Muscle of back (tissue), 11 donors: ENCODE results near the gene TPCN2. TPM values are rescaled to one million over a fixed set of nuclear protein-coding genes. Genes with fewer than 3 reads are reported as not detected.

ENCODE experiments used
- DNase-seq, 3 donors: peaks; one replicate each; pipeline versions ENCODE4 v3.0.0 to v3.0.0-alpha.2; 2013
- polyA plus RNA-seq, 10 donors: library from polyadenylated mRNA; unstranded; fragments of 120-200 nt; gene quantifications; one replicate each; pipeline ENCODE4 v1.2.1, GENCODE V29; 2013; ENCODE audit not compliant: insufficient read length in 10 of 10

The TPCN2 gene
- polyA plus RNA-seq, 10 donors, result 5.8 to 10.4 (median 7.7) TPM

- no peak for DNase-seq
These were observed 63.2 kb downstream of the TPCN2 start for GRCh38 chr11:69111624-69112542.

- DNase-seq, result no peak
These were observed 64.5 kb downstream of the TPCN2 start for GRCh38 chr11:69113226-69113625.

GRCh38 chr11:69113646-69114340 is 65.1 kb downstream of the TPCN2 start:
- DNase-seq, result no peak

DNA sequence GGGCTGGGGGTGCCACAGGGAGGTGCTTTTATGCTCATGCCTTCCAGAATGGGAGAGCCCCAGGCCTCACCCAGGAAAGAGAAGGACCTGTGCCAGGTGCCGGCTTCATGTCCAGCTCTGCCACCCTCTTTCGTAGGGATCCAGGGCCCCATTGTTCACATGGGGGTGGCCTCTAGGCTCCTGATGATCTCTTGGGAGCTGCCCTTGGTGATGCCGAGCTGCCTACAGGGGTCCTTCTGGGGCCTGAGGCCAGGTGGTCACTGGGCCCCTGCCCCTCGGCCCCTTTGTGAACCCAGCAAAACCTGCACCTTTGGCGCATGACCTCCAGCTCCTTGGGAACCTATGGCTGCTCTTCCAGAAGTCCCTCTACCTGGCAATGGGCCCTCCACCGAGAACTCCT is 65.6 kb downstream of the TPCN2 start:
- no peak for DNase-seq

DNA sequence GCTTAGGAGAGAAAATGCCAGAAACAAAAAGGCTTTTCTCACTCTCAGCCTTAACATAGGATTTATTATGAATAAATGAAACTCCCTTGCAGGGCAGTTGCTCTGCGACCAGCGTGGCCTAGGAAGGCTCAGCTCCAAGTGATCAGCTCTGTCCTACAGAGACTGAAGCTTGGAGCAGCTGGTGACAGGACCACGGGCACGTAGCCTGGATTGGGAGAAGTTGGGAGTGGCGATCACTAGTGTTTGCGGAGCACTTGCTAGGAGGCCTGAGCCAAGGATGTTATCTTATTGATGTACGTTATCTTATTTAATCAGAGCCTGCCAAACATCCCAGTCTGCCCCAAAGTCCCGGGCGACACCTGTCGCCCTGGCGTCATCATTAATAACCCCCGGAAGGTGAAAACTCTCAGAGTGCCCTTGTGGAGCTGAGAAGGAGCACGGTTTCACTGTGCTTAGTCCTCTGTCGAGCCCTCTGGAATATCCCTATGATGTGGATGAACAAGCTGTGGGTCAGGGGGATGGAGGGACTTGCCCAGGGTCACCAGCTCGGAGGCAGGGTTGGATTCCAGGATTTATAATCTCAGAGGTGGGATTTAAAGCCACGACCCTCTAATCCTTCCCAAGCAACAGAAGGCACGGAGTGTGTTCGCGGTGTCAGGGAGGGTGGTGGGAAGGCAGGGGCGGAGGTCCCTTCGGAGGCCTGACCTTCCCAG is 66.2 kb downstream of the TPCN2 start:
- DNase-seq, result no peak

- DNase-seq, result no peak
These were observed 67.1 kb downstream of the TPCN2 start for GRCh38 chr11:69115586-69116560.

DNA sequence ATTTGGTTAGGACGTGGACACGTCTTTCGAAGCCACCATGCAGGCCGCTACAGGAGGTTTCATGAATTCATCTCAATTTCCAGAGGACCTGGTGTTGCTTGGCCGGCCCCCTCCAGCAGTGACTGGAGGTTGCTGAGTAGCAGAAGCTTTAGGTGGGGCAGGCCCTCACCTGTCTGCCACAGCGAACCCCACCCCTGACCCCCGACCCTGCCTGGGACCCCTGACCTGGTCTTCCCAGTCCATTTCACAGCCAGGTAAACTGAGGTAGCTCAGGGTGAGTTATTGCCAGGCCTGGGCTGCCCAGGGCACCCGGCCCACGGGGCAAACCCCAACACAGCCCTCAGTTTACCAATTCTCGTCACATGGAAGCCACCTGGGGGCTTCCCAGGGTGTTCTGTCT is 67.9 kb downstream of the TPCN2 start:
- DNase-seq, result no peak

DNA sequence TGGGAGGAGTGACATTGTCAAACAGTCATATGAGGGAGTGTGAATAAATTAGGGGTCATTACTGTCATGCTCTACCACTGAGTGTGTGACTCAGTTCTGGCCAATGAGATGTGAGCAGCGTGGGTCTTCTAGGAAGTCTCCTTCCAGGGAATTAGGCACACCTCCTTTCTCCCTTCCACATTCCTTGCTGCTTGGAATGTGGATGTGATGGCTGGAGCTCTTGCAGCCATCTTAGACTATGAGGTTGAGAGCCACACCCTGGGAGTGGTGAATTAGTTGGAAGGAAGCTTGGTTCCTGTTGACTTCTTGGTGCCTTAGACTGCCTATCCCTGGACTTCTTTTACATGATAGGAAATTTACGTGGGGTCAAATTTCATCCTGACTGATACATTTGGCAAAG is 70.5 kb downstream of the TPCN2 start:
- DNase-seq, result no peak

DNA sequence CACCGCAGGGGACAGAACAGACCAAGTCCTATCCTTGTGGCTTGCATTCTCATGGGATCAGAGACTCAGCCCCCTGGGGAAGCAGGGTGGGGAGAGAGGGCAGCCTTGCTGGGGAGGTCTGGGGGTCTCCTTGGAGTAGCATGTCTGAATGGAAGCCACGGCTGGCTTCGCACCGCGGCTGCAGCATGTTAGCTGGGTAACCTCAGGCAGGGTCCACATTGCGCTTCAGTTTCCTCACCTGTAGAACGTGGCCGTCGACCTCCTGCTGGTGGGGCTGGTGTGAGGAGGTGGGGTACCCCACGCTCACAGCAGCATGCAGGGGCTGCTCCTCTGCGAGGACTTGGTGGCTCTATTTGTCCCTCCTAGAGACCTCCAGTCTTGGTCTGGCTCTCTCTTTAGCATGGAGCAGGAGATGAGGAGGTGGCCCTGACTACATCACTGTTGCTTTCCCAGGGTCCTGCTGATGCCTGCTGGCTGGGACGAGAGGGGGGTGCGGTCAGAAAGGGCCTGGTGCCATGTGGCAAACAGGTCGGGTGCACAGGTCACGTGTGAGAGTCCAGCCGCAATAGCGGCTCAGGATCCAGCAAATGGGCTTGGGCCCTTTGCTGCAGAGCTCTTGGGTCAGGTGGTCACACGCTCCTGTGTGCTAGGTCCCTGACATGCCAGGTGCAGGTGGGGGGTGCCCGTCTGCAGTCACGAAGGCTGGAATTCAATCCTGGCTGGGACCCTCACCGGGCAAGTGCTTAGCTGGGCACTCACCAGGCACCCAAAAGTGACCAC is 71.6 kb downstream of the TPCN2 start:
- DNase-seq, result no peak

DNA sequence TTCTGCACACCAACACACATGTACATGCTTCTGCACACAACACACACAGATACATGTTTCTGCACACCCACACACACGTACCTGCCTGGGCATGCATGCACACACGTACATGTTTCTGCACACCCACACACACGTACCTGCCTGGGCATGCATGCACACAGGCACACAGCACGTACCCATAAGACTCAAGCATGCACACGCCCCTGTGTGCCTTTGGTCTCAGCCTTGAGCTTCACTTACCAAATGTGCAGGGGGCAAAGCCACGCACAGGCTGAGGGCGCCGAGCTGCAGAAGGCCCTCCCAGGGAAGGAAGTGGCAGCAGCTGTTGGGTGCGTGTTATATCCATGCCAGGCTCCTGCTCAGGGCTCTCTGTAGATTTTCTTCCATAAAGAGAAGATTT is 72.3 kb downstream of the TPCN2 start:
- DNase-seq, result no peak

- no peak for DNase-seq
These were observed 73.0 kb downstream of the TPCN2 start for GRCh38 chr11:69121621-69122325.

- no peak for DNase-seq
These were observed 73.5 kb downstream of the TPCN2 start for GRCh38 chr11:69122326-69122629.

DNA sequence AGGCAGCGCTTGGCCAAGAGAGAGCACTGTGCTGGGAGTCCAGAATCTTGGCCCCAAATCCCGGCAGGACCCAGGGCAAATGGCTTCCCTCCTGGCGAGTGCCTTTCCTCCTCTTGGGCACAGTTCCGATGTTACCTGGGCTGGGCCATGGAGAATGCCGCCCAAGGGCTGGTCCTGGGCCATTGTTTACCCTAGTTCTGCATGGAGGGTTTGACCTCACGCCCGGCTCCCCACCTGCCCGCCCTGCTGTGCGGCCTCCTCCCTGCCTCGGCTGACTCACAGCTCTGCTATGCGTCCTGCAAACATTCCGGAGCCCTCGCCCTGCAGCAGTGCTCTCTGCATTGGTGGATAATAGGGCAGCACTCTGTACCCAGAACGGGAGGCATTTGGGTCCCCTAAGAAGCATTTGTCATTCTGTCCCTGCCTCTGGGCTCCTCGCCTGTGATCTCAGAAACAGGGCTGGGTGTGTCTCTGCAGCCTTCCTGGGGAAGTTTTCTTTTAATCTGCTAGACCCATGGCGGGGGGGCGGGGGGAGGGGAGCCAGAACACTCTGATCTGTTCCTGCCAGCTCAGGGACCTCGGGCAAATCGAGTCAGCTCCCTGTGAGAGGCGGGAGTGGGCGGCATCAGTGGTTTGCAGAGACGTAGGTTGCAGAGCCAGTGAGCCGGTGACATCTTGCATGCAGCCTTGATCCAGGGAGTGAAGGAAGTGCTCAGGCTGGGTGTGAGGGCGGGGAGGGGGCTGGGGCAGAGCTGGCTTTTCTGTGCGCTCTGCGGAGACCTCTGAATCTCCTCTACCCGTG is 74.1 kb downstream of the TPCN2 start:
- peak; percentile 27 to 46 (median 35) for DNase-seq

GRCh38 chr11:69123593-69124545 is 75.1 kb downstream of the TPCN2 start:
- DNase-seq, result no peak

- DNase-seq, result no peak
These were observed 77.1 kb downstream of the TPCN2 start for GRCh38 chr11:69125861-69126260.

DNA sequence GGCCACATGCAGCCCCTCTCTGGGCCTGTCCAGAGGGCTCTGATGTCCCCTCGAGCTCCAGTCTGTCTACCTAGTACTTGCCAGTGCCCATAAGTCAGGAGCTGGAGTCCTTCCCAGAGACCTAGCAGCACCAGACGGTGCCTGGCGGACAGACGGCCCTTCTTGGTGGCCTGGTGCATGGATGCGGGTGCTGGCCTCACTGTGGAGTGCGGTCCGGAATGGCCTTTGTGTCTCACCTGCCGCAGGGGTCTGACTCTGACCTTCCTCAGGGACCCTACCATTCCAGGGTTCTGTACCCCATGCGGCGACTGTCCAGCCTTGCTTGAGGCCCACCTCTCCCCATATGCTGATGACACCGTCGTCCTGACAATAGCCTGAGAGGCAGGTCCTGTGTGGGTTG is 77.6 kb downstream of the TPCN2 start:
- DNase-seq, result no peak

GRCh38 chr11:69127081-69127850 is 78.5 kb downstream of the TPCN2 start:
- DNase-seq, result peak; percentile 25 to 84 (median 64)
